CD14-positive monocyte (primary cell): ENCODE measurements around the gene OR2Z1. TPM values are rescaled to one million over a fixed set of nuclear protein-coding genes. Genes with fewer than 3 reads are reported as not detected.
"Not testable (repeated sequence)": the region's sequence is repeated elsewhere in the genome, so short reads cannot be mapped to it uniquely, and the experiment has no call there.

Source experiments
- DNase-seq, 3 donors: peaks; one replicate each; pipeline ENCODE4 v3.0.0-alpha.2; 2011 to 2022
- H2AFZ ChIP-seq: 2 replicates; pipeline ENCODE4 v1.6.0; 2012; ENCODE audit warnings: mild to moderate bottlenecking, low read depth, low read length, inconsistent platforms; ENCODE audit not compliant: insufficient read depth, poor library complexity, severe bottlenecking
- H3K27ac ChIP-seq, 2 donors: 1 replicate in 1 of 2; 2 replicates in 1 of 2; pipeline ENCODE4 v1.5.1; 2012 to 2013; ENCODE audit warnings: low read length in 2 of 2, control low read depth in 1 of 2, inconsistent platforms in 1 of 2, low read depth in 1 of 2, mild to moderate bottlenecking in 1 of 2
- H3K27me3 ChIP-seq, 2 donors: one replicate each; pipeline versions ENCODE4 v1.6.0 to v1.6.1; 2011 to 2013; ENCODE audit warnings: low read length in 2 of 2; ENCODE audit not compliant: control insufficient read depth in 2 of 2, insufficient read depth in 2 of 2
- H3K36me3 ChIP-seq, 2 donors: replicated peaks in 1 of 2; 1 replicate in 1 of 2; 2 replicates in 1 of 2; pipeline versions ENCODE4 v1.5.1 to v1.6.1; 2012 to 2013; ENCODE audit warnings: low read length in 2 of 2, control low read depth in 1 of 2, inconsistent platforms in 1 of 2, mild to moderate bottlenecking in 1 of 2; ENCODE audit not compliant: insufficient read depth in 2 of 2, control insufficient read depth in 1 of 2
- H3K4me1 ChIP-seq, 2 donors: 1 replicate in 1 of 2; 2 replicates in 1 of 2; pipeline versions ENCODE4 v1.5.1 to v1.6.1; 2012 to 2013; ENCODE audit warnings: low read length in 2 of 2, control low read depth in 1 of 2, inconsistent platforms in 1 of 2, mild to moderate bottlenecking in 1 of 2, moderate library complexity in 1 of 2; ENCODE audit not compliant: insufficient read depth in 2 of 2, control insufficient read depth in 1 of 2
- H3K4me2 ChIP-seq: replicated peaks from 2 replicates; pipeline ENCODE3; 2012; ENCODE audit warnings: low read length, moderate library complexity, mild to moderate bottlenecking; ENCODE audit not compliant: poor library complexity, severe bottlenecking; ENCODE audit errors: extremely low read depth
- H3K4me3 ChIP-seq, 3 experiments: fragments of 200-600 bp in 1 of 3; sonication (generic) in 1 of 3; replicated peaks in 1 of 3; 1 replicate in 2 of 3; 2 replicates in 1 of 3; pipeline ENCODE4 v1.5.1; 2011 to 2013; ENCODE audit warnings: low read length in 3 of 3, mild to moderate bottlenecking in 3 of 3, control low read depth in 2 of 3, low read depth in 2 of 3, inconsistent platforms in 1 of 3, moderate library complexity in 1 of 3
- H3K79me2 ChIP-seq: 2 replicates; pipeline ENCODE4 v1.6.0; 2012; ENCODE audit warnings: mild to moderate bottlenecking, control low read depth, inconsistent platforms, low read length, moderate library complexity; ENCODE audit not compliant: insufficient read depth
- H3K9ac ChIP-seq: 2 replicates; pipeline ENCODE4 v1.6.0; 2017; ENCODE audit warnings: low read length, mild to moderate bottlenecking; ENCODE audit not compliant: insufficient read depth, poor library complexity, severe bottlenecking
- H3K9me3 ChIP-seq, 2 donors: replicated peaks in 1 of 2; 1 replicate in 1 of 2; 2 replicates in 1 of 2; pipeline versions ENCODE4 v1.5.1 to v1.6.1; 2012 to 2013; ENCODE audit warnings: low read length in 2 of 2, control low read depth in 1 of 2; ENCODE audit not compliant: control insufficient read depth in 1 of 2, insufficient read depth in 1 of 2
- H4K20me1 ChIP-seq: 2 replicates; pipeline ENCODE4 v1.6.0; 2012; ENCODE audit warnings: mild to moderate bottlenecking, low read length, control low read depth, moderate library complexity; ENCODE audit not compliant: insufficient read depth
- H3K27ac Mint-ChIP-seq, 7 donors: one replicate each; pipeline ENCODE4 v1.8.0; 2020; ENCODE audit warnings: mild to moderate bottlenecking in 7 of 7, mixed read lengths in 7 of 7, moderate library complexity in 6 of 7, inconsistent platforms in 2 of 7
- H3K27me3 Mint-ChIP-seq, 3 donors: one replicate each; pipeline ENCODE4 v1.8.0; 2021 to 2022; ENCODE audit warnings: low read depth in 3 of 3, mild to moderate bottlenecking in 3 of 3, mixed read lengths in 3 of 3, moderate library complexity in 3 of 3, inconsistent platforms in 1 of 3
- H3K36me3 Mint-ChIP-seq, 2 donors: one replicate each; pipeline ENCODE4 v1.8.0; 2020; ENCODE audit warnings: mixed read lengths in 2 of 2, inconsistent platforms in 1 of 2, mild to moderate bottlenecking in 1 of 2
- H3K4me1 Mint-ChIP-seq: one replicate; pipeline ENCODE4 v1.8.0; 2020; ENCODE audit warnings: mild to moderate bottlenecking, mixed read lengths
- H3K4me3 Mint-ChIP-seq, 2 donors: one replicate each; pipeline ENCODE4 v1.8.0; 2020; ENCODE audit warnings: mild to moderate bottlenecking in 2 of 2, mixed read lengths in 2 of 2, moderate library complexity in 1 of 2
- H3K9me3 Mint-ChIP-seq, 7 donors: one replicate each; pipeline ENCODE4 v1.8.0; 2020 to 2022; ENCODE audit warnings: mixed read lengths in 7 of 7, mild to moderate bottlenecking in 6 of 7, moderate library complexity in 6 of 7, inconsistent platforms in 2 of 7
- CTCF ChIP-seq: fragments of 200-600 bp; IDR thresholded peaks from one replicate; pipeline ENCODE4 v1.8.0; 2022; ENCODE audit warnings: antibody characterized with exemption, mild to moderate bottlenecking
- WGBS: methylation state at CpG from one replicate; pipeline ENCODE4 v1.1.5; 2013; ENCODE audit warnings: missing lambda C conversion rate; ENCODE audit not compliant: insufficient coverage; 5-methylcytosine and 5-hydroxymethylcytosine counted together
- intact Hi-C, 2 donors: fragments of 100-400 bp; cut with micrococcal nuclease; formaldehyde crosslinking; loops; one replicate each; pipeline versions ENCODE4 v1.15.0 to v1.15.1; 2023
- polyA plus RNA-seq, 3 donors: library from polyadenylated mRNA; depleted of rRNA in 1 of 3; unstranded in 2 of 3; stranded (reverse) in 1 of 3; fragments of 300-500 nt in 2 of 3; fragments of >200 nt in 1 of 3; fragmentation: Illumina TruSeq in 2 of 3; gene quantifications; 1 replicate in 2 of 3; 2 replicates in 1 of 3; pipeline ENCODE4 v1.2.3, GENCODE V29; 2012 to 2021

The OR2Z1 gene
- polyA plus RNA-seq, 3 donors: not detected

DNA sequence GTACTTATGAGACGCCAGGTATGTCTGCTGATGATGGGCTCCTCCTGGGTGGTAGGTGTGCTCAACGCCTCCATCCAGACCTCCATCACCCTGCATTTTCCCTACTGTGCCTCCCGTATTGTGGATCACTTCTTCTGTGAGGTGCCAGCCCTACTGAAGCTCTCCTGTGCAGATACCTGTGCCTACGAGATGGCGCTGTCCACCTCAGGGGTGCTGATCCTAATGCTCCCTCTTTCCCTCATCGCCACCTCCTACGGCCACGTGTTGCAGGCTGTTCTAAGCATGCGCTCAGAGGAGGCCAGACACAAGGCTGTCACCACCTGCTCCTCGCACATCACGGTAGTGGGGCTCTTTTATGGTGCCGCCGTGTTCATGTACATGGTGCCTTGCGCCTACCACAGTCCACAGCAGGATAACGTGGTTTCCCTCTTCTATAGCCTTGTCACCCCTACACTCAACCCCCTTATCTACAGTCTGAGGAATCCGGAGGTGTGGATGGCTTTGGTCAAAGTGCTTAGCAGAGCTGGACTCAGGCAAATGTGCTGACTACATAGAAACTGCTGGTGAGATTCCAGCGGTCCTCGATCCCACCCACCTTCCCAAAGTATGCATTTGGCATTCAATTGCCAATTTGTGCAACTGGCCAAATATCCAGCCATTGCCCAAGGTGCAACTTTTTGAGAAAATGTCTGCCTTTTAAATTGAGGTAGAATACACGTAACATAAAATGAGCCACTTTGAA, 10.2 kb downstream of the OR2Z1 start:
- Histone ChIP-seq H3K27me3 (no peaks in the 10 kb centered on the region), H4K20me1 (no peaks in the 10 kb centered on the region), H3K4me3 (no peak overlapping the region), H3K4me1 (no peaks in the 10 kb centered on the region), H3K4me2 (no peak overlapping the region), H3K27ac (no peak overlapping the region), H3K9ac (no peak overlapping the region), H3K79me2 (no peaks in the 10 kb centered on the region), H3K9me3 (no peaks in the 10 kb centered on the region), H2AFZ (no peak overlapping the region), H3K36me3 (no peaks in the 10 kb centered on the region)
- 57% methylated on average over 16 of the region's 19 CpGs for WGBS
- no peak overlapping the region for H3K4me3 Mint-ChIP-seq
- H3K27ac Mint-ChIP-seq: peak overlapping the region in 1 of 7 donors; percentile 25
- intact Hi-C loops: no loop called here
- no peak for TF ChIP-seq CTCF
- H3K36me3 Mint-ChIP-seq: no peaks in the 10 kb centered on the region
- H3K9me3 Mint-ChIP-seq: peaks cover 2 to 14% (median 8%) of the 10 kb centered on the region in 7 donors
- H3K4me1 Mint-ChIP-seq: no peaks in the 10 kb centered on the region
- peaks cover 2 to 10% (median 7%) of the 10 kb centered on the region in 3 donors for H3K27me3 Mint-ChIP-seq
- no peak for DNase-seq

DNA sequence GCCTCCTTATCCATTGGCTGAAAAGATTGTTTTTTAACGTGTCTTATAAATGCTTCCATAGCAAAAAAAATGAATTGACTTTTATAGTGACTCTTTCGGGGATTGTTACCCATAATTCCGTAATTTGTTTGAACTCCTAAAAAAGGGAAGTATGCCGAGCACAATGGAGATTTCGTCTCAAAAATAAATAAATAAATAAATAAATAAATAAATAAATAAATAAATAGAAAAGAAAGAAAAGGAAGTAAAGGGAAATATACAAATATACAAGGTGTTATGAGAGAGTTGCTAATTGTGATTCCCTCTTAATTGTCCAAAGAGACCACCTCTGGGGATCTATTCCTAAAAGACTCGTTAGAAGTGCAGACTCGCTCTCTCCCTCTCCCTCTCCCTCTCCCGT, 16.9 kb downstream of the OR2Z1 start:
- H3K36me3 Mint-ChIP-seq: no peaks in the 10 kb centered on the region
- Histone ChIP-seq H3K27me3 (no peaks in the 10 kb centered on the region), H3K4me2 (no peak overlapping the region), H4K20me1 (no peaks in the 10 kb centered on the region), H3K9ac (no peak overlapping the region), H3K4me3 (no peak overlapping the region), H3K27ac (no peak overlapping the region), H3K9me3 (peaks cover 0 to 2% of the 10 kb centered on the region in 2 donors), H3K79me2 (no peaks in the 10 kb centered on the region), H3K36me3 (no peaks in the 10 kb centered on the region), H2AFZ (no peak overlapping the region), H3K4me1 (no peaks in the 10 kb centered on the region)
- 92% methylated on average over 3 of the region's 8 CpGs for WGBS
- H3K27me3 Mint-ChIP-seq: peaks cover 0 to 2% (median 1%) of the 10 kb centered on the region in 3 donors
- no peak overlapping the region for H3K4me3 Mint-ChIP-seq
- TF ChIP-seq CTCF: no peak
- intact Hi-C loops: no loop called here
- DNase-seq: no peak
- H3K9me3 Mint-ChIP-seq: peaks cover 3 to 8% (median 6%) of the 10 kb centered on the region in 7 donors
- H3K27ac Mint-ChIP-seq: no peak overlapping the region
- H3K4me1 Mint-ChIP-seq: no peaks in the 10 kb centered on the region

DNA sequence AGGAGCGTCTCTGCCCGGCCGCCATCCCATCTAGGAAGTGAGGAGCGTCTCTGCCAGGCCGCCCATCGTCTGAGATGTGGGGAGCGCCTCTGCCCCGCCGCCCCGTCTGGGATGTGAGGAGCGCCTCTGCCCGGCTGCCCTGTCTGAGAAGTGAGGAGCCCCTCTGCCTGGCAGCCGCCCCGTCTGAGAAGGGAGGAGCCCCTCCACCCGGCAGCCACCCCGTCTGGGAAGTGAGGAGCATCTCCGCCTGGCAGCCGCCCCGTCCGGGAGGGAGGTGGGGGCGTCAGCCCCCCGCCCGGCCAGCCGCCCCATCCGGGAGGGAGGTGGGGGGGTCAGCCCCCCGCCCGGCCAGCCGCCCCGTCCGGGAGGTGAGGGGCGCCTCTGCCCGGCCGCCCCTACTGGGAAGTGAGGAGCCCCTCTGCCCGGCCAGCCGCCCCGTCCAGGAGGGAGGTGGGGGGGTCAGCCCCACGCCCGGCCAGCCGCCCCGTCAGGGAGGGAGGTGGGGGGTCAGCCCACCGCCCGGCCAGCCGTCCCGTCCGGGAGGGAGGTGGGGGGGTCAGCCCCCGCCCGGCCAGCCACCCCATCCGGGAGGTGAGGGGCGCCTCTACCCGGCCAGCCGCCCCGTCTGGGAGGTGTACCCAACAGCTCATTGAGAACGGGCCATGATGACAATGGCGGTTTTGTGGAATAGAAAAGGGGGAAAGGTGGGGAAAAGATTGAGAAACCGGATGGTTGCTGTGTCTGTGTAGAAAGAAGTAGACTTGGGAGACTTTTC, 18.0 kb downstream of the OR2Z1 start:
- H3K27ac ChIP-seq, H2AFZ ChIP-seq, H3K36me3 Mint-ChIP-seq, H3K79me2 ChIP-seq, H3K9me3 ChIP-seq, H3K9ac ChIP-seq, DNase-seq, H3K4me1 Mint-ChIP-seq, H3K9me3 Mint-ChIP-seq, H3K27me3 Mint-ChIP-seq, H3K4me1 ChIP-seq, H3K4me3 Mint-ChIP-seq, H3K27ac Mint-ChIP-seq, H4K20me1 ChIP-seq, H3K36me3 ChIP-seq, H3K27me3 ChIP-seq, H3K4me2 ChIP-seq, intact Hi-C loops, H3K4me3 ChIP-seq: not testable (repeated sequence)
- WGBS: 77% methylated on average over 5 of the region's 55 CpGs
